NCI-H446 treated with DMSO at 0.1 percent for 48 hours (cell line): ENCODE data around the gene SMIM24.
"Not testable (repeated sequence)": the region's sequence is repeated elsewhere in the genome, so short reads cannot be mapped to it uniquely, and the experiment has no call there.

Experiments used
- DNase-seq: peaks from one replicate; lab custom pipeline; 2025; lab: John Stamatoyannopoulos, UW

Gene SMIM24

DNA sequence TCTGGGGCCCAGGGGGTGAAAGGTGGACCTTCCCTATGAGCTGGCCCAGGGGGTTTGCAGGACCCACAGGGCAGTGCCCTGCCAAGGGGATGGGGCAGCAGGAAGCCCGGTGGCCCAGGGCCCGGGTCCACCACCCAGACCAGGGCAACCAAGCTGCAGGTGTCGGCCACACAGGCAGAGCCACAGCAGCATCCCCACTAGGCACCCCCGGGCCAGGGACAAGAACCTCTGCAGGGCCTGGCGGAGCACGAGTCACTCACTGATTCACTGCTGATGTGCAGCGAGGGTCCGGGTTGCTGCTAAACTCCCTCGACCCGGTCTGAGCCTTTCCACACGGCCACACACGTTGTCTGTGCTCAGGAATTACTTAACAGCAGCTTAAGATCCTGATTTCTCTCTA, 34.6 kb upstream of the SMIM24 start:
- DNase-seq: no peak

DNA sequence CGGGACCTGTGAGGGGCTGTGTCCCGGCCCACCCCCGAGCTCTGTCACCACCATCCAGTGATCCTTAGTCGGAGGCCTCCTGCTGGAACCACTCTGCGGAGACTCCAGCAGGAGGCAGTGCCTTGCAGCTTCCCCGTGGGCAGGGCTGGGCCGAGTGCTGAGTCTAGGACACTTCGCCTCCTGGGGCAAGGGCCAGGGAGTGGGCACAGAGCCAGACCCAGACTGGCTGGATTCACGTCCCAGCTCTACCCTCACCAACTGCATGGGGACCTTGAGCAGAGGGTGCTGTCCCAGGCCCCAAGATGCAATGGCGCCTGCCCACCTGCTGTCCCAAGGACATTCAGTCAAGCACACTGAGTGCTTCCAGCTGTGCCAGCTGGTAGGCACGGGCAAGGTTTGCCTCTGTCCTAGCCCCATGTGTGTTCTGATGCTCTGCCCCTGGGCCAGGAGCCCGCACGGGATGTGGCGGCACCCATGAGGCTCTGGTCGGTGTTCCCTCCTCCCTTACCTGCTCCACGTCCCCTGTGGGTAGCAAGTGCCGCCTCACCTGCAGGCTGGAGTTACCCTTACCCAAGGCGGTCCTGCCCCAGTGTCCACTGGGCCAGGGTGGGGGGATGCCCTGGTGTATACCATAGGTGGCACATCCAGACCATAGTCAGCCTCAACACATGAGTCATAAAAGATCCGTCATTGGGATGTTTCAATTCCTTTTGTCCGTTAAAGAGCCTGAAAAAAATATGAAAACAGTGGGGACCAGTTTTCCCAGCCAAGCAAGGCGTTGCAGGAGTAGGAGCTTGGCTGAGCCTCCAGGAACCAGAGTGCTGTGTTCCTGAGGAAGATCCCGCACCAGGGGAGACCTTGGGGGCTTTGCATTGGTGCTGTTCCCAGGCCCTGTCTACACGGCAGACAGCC, 33.2 kb upstream of the SMIM24 start:
- DNase-seq: no peak

DNA sequence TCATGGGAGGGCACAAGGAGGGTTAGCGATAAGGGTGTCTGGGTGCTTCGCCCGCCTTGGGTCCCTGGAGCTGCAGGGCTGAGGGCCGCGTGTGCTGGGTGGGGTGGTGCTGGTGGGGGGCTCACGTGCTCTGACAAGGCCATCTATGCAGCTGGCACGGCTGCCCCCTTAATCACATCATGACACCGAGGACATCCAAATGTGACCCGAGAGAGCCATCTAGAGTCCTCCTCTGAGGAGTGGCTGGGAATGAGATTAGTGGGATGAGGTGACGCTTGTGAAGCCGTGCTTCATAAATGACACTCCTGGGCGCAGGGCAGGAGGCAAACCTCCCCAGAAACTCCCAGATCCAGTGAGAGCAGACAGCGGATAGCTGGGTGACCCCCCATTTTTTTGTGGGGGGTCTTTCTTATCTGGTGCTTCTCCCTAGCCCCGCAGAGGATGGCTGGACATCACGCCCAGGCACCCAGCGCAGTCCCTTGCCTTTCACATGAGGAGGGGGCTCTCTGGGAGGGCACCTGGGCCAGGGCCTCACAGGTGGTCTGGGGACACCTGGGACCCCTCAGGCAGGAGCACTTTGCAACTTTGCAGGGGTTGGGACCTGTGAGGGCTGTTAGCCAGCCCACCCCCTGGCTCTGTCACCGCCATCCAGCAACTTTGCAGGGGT, 32.4 kb upstream of the SMIM24 start:
- no peak for DNase-seq

DNA sequence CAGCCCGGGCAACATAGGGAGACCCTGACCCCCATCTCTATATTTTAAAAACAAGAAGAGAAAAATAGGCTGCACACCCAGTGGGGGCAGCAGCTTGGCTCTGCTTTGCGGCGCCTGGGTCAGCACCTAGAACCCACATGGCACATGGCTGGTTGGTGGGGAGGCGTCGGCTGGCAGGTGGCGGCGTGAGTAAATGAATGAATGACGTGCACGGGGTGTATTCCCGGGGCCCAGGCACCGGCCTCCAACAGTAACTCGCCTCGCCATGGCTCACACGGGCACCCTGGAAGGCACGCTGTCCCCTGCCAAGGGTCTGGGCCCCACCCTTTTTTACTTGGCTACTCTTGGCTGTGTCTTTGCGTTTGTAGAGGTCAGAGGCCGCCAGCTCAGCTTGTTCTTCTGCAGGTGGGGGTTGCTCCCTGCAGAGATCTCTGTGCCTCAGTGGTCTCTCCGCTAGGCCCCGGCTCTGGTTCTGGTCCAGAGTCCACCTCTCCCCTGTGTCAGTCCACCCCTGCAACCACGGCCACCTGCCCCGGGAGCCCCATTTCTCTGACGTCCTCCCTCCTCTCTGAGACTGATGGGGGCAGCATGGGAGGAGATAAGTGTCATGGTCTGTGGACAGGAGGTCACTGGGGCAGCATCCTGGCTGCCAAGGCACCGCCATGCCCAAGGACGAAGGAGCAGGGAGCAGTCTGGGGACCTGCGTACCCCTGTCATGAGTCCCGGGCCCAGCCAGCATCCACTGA, 31.4 kb upstream of the SMIM24 start:
- no peak for DNase-seq

DNA sequence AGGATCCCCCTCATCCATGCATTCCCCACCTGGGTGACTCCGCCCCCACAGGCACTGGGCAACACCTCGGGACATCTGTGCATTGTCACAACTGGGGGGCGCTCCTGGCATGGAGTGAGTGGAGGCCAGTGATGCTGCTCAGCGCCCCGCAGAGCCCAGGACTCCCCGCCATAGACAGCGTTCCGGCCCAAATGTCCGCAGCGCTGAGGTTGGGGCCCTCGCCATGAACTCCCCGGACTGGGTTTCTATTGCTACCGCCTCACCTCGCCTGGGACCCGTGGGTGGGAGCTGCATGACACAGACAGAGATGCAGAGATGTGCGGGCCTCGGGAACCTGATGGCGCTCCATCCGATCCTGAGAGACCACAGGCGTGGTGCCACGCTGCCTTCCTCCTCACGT, 30.4 kb upstream of the SMIM24 start:
- DNase-seq: no peak

DNA sequence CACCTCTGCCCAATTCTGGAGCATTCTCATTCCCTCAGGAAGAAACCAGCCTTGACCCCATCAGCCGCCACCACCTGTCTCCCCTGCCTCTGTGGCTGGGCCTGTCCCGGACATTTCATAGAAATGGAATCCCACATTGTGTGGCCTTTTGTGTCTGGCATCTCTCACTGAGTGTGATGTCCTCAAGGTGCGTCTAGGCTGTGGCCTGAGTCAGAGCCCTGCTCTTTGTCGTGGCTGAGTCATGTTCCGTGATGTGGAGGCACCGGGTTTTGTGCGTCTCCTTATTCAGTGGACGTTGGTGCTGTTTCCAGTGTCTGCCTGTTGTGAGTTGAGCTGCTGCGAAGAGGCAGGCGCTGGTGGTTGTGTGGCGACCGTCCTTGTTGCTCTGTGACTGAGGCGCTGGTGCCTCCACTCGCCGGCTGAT, 29.3 kb upstream of the SMIM24 start:
- no peak for DNase-seq

DNA sequence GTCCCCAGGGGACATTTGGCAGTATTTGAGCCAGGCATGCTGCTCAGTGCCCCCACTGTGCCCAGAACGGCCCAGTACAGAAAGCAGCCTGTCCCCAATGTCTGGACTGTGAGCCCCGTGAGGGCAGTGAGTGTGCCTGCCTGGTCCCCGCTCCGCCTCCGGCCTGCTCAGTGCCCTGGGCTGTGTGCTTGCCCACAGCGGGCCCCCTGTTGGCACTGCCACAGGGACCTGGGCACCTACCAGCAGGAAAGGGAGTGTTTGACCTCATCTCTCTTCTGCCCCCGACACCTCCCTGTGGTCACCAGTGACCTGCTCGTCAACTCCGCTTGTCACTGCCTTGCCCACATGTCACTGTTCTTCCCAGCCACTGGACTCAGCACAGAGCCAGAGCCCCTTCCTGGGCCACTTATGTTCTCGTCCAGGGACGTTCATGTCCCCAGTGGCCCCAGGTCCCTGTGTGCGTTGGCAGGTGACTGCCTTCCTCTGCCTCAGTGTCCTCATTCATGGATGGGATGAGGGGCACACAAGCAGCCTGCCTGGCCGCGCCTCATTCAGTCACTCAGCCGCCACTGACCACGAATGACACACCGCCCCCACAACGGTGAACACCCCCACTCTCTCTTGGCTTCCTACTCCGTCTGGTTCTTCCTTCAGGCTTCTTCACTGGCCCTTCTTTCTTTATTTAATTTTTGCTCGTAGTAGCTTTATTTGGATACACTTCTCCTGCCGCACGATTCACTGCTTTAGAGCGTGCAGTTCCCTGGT, 28.6 kb upstream of the SMIM24 start:
- no peak for DNase-seq

DNA sequence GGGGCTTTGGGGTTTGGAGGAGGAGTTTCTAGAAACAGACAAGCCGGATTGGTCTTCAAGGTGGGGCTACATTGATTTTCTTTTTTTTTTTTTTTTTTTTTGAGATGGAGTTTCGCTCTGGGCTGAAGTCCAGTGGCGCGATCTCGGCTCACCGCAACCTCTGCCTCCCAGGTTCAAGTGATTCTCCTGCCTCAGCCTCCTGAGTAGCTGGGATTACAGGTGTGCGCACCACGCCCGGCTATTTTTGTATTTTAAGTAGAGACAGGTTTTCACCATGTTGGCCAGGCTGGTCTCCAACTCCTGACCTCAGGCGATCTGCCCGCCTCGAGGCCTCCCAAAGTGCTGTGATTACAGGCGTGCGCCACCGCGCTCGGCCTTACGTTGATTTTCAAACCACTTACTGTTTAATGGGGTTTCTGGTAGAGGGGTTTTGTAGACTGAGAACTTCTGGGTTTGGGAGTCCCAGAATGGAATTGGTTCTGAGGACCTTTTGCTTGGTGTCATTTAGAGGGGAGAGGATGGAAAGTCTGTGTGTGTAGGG, 27.9 kb upstream of the SMIM24 start:
- DNase-seq: not testable (repeated sequence)

DNA sequence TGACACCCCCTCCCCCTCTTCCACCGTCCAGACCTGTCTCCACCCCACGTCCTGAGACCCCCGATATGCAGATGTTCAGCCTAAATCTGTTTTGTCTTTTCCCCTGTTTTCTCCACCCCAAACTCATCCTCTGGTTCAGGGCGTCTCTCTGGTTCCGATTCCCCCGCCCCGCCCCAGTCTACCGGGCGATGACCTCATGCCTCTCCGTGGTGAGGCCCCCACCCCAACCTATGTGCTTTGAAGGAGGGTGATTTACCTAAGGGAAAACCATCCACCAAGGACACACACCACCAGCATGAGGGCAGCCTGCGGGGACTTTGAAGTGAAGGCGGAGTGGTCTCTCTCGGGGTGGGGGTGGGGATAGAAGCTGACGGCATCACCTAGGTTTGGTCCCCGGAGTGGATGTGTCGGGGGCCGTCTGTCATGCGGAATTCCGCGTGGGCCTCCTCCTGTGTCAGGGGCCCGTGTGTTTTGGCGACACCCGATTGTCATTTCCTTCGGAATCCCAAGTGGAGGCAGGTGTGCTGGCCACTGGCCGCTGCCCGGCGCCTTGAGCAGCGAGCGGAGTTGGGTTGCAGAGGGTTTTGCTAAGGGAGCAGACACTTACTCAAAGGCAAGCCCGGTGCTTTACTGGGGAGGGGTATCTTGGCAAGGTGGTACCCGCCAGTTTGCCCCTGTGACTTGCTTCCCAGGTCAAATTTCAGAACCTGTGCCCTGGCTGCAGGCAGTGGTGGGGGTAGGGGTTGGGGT, 27.2 kb upstream of the SMIM24 start:
- no peak for DNase-seq

DNA sequence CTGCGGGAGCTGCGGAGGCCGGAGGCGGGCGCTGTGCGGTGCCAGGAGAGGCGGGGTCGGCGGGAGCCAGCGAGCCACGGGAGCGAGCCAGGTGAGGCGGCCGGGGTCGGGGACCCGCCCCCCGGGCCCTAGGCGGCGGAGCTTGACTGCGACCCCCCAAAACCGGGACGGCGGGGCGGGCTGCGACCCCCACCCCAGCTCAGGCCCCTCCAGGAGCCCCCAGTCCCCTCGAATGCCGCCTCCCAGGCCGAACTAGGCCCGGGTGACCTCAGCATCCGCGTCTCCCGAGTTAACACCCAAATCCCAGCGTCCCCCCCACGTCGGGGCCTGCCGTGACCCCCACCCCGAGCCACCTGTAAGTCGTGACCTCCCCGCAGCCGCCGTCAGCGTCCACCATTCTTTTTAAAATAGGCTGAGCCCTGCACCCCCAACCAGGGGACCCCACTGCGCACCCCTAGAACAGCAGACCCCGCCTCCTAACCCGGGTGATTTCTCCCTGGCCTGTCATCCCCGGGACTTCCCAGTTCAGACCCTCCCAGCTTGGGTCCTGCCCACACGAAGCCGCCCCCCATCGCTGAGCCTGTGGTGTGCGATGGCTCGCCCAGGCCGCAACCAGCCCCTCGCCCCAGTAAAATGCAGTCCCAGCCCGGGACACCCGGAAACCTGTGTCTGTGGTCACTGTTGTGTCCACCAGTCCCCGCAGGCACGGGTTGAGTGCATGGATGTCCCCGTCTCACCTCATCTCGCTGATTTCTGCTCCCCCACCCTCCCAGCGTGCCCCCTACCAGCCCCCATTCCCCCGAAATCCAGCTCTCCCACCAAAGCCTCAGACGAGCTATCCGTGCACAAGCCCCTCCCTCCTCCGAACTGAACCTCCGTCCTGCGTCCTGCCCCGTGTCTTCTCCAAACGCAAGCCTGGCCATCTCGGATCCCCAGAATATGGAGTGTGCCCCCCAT, 26.3 kb upstream of the SMIM24 start:
- DNase-seq: no peak

DNA sequence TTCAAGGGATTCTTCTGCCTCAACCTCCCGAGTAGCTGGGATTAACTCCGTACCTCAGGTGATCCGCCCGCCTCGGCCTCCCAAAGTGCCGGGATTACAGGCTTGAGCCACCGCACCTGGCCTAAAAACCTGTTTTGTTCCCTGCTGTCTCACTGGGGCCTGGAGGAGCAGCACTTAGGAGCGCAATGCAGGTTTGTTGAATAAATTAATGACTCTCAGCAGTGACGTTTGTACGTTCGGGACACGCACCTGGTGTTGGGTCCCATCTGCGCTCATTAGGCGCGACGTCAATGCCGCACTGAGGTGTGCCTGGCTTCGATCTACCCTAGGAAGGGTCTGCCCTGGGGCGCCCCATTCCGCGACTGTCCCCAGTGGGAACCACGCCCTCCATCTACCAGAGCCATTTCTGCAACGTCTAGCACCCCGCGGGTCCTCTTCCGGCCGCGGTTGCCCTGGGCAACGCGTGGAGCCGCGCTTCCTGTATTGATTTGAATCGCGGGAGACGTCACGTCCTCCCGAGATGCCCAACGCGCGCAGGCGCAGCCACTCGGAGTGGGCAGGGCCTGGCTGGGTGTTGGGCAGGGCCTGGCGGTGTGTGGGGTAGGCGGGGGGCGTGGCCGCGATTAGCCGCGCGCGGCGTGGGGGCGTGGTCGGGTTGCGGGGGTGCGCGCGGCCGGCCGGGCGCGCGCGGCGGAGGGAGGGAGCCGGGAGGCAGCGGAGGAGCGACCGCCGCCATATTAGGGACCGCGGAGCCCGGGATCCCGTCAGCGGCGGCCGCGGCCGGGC, 25.5 kb upstream of the SMIM24 start, which contains the start of gene FZR1:
TSS of gene FZR1 (plus strand) at position 714 of the 786 bp plus-strand sequence. CDS start 16,679 bp downstream, outside the sequence.
- DNase-seq: peak; percentile 95

DNA sequence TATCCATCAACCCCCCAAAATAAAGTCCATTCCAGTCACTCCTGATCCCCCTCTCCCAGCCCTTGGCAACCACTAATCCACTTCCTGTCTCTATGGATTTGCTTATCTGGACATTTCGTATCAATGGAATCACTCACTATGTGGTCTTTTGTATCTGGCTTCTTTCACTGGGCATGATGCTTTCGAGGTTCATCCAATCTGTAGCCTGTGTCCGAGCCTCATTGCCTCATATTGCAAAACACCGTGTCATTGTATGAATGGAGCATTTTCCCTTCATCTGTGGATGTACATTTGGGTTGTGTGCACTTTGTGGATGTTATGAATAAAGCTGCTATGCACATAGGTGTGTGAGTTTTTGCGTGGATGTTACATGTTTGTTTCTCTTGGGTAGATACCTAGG, 24.4 kb upstream of the SMIM24 start:
- no peak for DNase-seq

DNA sequence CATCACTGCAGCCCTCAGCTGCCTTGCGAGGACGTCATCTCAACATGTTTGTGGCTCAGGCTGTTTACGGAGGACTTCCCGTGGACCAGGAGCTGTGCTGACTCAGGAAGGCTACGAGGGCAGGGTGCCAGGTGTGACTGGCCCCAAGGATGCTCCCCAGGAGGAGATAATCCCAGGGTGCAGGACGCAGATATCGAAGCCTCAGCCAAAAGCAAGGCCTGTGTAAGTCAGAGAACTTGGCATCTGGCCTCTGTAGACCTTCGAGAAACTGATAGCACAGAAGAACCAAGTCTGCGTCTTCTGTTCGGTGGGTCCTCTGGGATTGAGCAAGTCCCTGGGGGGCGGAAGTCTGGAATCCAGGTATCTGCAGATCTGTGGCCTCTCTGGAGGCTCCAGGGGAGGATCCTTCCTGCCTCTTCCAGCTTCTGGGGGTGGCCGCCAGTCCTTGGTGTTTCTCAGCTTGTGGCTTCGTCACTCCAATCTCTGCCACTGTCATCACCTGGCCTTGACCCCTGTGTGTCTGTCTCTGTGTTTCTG, 22.8 kb upstream of the SMIM24 start:
- DNase-seq: no peak

DNA sequence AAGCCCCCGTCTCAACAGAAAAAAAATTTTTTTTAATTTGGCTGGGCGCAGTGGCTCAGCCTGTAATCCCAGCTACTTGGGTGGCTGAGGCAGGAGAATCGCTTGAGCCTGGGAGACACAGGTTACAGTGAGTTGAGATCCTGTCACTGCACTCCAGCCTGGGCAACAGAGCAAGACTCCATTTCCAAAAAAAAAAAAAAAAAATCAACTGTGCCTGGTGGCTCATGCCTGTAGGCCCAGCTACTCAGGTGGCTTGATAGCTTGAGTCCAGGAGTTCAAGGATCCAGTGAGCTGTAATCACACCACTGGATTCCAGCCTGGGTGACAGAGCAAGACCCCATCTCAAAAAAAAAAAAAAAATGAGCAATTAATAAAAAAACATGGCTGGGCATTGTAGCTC, 21.5 kb upstream of the SMIM24 start:
- no peak for DNase-seq

DNA sequence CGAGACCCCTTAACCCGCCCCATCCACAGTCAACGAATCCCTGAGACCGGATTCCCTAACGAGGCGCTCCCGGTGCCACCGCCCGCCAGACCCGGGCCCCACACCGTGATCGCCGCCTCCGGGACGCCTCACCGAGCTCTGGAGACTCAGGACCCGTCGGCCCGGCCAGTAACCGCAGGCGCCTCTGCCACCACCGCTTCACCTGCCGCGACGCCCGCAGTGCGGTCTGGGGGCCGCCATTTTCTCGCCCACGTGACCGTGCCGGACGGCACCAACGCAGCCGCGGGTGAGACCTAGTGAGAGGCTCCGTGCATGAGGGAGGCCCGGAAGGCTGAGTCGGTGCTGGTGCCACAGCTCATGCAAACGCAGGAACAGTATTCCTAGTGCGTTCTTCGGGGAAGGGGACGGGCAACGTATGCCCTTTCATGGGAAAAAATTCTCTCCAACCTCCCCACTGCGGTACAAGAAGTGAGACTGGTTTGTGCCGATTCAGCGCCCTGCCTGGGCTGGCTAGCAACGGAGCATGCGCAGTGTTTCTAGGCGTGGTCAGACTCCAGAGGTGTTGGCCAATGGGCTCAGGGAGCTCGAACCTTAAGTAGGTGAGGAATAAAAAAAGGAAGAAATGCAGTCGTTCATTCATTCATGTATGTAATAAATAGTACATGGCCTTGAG, 20.2 kb upstream of the SMIM24 start, which contains the start of gene DOHH:
TSS of gene DOHH (minus strand) at position 246 of the 673 bp plus-strand sequence. CDS start 3,860 bp downstream, outside the sequence.
- DNase-seq: peak; percentile 93

DNA sequence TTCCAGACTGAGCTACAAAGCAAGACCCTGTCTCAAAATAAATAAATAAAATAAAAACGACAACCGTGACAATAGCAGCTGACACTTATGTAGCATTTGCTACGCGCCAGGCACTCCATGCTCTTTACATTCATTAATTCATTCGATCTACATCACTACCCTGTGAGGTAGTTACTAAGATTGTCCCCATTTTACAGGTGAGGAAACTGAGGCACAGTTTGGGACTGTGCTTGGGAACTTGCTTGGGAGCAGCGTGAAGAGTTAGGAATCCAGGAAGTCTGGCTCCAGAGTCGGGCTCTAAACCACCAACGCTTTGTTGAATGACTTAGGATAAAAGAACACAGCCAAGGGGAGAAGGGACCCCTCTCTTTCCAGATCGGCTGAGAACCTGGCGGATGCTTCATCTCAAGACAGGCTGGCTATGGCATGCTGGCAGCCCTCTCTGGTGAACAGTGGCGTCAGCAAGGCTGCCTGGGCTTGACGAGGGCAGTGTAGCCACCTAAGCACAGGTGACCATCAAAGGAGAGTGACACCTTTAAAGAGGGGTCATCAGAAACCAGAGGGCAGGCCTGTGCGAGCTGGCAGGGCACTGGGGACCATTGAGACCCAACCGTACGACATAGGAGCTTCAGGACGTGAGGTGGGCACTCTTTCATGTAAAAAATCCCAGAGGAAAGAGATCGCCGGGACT, 19.6 kb upstream of the SMIM24 start:
- DNase-seq: no peak
